Activated T-cell treated with anti-CD3 and anti-CD28 coated beads, Interleukin-2, amount 50 U/mL, for 48 hours (primary cell): Measurements from ENCODE around the gene BDH1.
A peak's percentile ranks its signal among the peaks of the same experiment; 100 is the strongest.
"Not testable (repeated sequence)": the region's sequence is repeated elsewhere in the genome, so short reads cannot be mapped to it uniquely, and the experiment has no call there.

Experiments used
- DNase-seq, 2 experiments: peaks; one replicate each; pipeline ENCODE4 v3.0.0-alpha.2; 2020

BDH1 gene

DNA sequence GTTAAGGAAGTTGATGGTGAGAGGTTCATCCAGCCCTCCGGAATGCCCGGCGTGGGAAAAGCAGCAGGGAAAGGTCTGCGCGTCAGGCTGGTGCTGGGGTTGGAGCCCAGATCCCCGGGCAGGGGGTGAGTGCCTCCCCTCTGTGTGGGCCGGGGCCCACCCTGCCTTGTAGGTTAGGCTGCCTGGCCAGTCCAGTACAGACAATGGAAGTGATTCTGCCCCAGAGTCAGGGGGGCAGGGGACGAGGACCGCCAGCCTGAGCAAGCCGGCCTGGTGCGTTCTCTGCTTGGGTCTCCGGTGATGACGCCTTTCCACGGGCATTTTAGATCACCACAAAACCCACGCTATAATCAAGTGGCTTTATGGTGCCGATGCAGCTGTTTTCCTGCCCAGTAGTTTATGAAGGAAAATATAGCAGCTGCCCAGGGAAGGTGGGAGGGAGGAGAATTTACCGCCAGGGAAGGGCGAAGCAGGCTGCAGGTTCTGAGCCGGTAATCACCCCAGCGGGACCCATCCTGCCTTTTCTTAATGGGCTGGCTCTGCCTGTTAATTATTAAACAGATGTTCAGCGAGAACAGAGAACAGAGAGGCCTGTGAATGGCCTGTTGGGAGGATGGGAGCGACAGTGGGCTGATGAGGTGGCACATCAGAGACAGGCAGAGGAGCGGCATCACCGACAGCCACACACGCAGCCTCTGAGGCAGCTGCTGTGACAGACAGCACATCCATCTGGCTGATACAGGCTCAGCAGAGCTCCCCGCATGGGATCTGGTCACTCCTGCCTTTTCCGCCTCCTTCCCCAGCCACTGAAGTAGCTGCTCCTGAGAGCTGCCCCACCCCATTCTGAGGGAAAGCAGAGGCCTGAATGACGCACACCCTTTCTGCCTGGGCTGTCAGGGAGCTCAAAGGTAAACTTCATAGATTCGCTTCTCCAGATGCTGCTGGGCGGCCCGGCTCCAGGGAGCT is 35.2 kb downstream of the BDH1 start:
- DNase-seq: no peak

DNA sequence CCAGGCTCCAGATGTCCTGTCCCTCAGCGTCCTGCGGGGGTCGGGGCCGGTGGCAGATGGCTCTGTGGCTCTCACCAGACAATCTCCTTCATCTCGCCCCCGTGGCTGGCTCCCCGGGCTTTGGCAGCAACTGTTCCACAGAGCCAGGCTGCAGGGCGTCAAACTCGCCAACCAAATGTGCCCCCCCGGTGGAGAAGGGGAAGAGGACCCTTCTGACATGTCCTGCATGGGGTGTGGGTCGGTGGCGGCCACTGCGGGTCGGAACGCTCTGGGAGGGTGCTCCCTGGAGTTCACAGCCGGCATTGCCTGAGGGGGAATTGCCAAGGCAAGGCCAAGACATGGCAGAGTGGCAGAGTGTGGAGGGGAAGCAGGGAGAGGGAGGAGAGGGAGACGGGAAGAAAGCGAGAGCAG is 36.0 kb downstream of the BDH1 start:
- DNase-seq: no peak

DNA sequence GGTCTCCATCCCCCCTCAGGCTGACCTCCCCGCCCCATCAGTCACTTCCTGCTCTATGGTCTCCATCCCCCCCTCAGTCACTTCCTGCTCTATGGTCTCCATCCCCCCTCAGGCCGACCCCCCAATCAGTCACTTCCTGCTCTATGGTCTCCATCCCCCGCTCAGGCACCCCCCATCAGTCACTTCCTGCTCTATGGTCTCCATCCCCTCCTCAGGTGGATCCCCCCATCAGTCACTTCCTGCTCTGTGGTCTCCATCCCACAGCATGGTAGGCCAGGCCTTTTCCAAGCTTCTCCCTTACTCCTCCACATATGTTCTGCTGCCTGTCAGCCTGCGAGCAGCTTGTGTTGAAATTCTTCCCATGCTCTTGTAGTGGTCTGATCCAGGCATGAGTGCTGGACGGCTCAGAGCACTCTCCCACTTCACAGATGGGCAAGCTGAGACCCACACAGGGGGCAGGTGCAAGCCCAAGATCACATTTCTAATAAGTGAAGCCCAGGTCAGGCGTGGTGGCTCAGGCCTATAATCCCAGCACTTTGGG is 36.8 kb downstream of the BDH1 start:
- peak in 1 of 2 experiments; percentile 27 for DNase-seq

DNA sequence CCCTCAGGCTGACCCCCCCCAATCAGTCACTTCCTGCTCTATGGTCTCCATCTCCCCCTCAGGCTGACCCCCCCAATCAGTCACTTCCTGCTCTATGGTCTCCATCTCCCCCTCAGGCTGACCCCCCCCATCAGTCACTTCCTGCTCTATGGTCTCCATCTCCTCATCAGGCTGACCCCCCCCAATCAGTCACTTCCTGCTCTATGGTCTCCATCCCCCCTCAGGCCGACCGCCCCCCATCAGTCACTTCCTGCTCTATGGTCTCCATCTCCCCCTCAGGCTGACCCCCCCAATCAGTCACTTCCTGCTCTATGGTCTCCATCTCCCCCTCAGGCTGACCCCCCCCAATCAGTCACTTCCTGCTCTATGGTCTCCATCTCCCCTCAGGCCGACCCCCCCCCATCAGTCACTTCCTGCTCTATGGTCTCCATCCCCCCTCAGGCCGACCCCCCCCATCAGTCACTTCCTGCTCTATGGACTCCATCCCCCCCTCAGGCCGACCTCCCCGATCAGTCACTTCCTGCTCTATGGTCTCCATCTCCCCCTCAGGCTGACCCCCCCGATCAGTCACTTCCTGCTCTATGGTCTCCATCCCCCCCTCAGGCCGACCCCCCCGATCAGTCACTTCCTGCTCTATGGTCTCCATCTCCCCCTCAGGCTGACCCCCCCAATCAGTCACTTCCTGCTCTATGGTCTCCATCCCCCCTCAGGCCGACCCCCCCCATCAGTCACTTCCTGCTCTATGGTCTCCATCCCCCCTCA is 37.7 kb downstream of the BDH1 start:
- DNase-seq: not testable (repeated sequence)

DNA sequence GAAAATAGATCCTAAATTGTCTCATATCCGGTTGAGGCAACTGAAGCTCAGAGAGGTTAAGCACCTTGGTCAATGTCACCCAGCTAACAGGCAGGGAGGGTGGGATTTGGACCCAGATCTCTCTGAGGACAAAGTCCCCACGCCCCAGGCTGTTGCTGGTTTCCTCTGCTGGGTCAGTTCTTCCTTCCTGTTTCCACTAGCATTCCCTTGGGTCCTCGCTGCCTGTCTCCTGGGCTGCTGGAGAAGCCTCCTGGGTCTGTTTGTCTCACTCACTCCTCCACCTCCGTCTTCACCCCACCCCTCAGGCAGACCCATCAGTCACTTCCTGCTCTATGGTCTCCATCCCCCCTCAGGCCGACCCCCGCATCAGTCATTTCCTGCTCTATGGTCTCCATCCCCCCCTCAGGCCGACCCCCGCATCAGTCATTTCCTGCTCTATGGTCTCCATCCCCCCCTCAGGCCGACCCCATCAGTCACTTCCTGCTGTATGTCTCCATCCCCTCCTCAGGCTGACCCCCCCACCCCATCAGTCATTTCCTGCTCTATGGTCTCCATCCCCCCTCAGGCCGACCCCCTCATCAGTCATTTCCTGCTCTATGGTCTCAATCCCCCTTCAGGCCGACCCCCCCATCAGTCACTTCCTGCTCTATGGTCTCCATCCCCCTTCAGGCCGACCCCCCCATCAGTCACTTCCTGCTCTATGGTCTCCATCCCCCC is 38.7 kb downstream of the BDH1 start:
- DNase-seq: peak; percentile 38 to 49

DNA sequence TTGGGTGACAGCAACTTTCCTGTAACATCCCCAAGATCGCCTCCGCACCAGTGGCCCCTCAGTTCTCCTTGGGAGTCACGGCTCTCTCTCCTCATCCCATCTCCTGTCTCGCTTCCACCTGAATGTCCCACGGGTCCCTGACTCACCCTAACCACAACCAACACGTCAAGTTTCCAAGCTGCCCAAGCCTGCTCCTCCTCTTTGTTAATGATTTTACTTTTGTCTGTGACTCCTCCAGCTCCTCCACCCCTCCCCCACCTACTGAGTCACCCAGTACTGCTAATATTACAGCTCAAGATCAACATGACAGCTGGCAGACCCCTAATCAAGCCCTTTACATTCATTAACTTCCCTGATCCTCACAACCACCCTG is 39.3 kb downstream of the BDH1 start:
- peak; percentile 61 to 67 for DNase-seq

DNA sequence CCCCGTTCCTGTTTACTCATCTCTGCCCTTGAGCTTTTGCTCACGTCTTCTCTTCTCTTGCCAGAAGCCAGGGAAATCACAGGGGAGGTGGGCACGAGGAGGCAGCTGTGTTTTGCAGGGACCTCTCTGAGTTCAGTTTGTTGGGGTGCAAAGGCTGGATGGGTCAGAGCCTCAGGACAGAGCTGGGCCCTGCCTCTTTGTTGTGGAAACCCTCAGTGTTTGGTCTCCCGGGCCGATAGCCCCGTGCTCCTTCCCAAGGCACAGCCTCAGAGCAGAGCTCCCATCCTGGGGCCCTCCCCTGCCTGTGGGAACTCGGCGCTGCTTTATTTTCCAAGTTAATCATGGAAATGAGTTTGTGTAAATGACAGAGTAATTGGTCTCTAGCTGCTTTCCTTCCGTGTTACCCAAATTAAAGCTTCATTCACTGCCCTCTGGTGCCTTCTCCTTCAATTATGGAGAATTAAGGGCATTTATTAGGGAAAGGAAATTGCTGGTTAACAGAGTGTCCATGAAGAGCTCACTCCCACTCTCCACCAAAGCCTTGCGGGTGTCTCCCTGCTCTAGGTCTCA is 40.9 kb downstream of the BDH1 start:
- no peak for DNase-seq

DNA sequence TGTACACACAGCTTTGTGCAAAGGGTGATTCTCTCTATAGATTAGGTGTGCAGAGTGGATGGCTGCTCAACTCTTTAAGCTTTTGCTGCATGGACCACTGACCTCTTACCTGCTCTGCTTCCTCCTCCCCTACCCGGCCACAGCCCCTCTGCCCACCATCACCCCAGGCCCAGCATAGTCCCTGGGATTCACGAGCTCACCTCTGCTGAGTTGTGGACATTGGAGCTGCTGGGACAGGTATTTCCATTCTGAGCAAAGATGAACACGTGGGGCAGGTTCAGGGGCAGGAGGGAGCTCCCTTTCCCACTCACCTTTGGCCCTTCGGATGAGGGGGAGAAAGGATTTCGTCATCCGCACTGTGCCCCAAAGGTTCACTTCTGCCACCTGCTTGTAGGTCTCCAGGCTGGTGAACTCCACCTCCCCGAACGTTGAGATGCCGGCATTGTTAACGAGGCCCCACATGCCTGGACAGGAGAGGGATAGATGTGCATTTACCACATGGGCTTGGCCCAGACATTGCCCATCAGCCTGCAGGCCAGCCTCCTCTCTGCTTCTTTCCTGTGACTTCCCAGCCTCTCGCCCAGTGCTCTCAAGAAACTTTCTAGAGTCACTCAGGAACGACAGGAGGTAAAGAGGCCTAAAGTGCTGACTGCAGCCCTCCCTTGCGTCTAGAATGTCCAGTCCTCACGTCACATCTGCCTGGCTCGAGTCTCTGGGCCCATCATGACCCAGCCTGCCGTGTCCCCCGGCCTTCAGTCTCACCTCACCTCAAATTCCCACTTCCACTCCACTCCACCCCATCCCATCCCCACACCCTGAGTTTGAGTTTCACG is 41.6 kb downstream of the BDH1 start:
- DNase-seq: no peak

DNA sequence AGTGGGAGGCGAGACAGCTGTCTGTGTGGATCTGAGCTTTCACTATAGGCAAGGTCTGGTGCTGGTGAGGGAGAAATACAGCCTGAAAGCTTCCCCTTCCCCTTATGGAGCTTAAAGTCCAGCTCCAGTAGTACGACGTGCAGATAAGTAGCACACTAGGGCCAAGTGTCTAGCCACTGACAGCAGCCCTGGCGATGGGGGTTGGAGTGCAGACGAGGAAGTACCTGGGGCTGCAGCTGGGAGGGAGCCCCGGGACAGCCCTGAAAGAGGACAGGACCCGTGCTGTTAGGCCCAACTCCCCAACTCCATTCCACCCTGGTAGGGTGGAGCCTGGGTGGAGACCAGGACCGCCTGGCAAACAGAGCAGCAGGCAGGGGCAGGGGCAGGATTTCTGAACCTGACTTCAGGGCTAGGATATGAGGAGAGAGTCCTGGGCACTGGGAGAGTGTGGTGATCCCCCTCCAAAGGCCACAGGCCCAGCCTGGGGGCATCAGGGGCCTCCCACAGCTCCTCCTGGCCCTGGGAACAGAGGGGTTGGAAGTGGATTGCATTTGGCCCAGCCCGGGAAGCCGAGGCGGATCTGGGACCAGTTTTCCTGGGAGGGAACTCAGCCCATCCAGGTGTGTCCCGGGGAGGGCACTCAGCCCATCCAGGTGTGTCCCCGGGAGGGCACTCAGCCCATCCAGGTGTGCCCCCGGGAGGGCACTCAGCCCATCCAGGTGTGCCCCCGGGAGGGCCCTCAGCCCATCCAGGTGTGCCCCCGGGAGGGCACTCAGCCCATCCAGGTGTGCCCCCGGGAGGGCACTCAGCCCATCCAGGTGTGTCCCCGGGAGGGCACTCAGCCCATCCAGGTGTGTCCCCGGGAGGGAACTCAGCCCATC is 42.8 kb downstream of the BDH1 start:
- no peak for DNase-seq

DNA sequence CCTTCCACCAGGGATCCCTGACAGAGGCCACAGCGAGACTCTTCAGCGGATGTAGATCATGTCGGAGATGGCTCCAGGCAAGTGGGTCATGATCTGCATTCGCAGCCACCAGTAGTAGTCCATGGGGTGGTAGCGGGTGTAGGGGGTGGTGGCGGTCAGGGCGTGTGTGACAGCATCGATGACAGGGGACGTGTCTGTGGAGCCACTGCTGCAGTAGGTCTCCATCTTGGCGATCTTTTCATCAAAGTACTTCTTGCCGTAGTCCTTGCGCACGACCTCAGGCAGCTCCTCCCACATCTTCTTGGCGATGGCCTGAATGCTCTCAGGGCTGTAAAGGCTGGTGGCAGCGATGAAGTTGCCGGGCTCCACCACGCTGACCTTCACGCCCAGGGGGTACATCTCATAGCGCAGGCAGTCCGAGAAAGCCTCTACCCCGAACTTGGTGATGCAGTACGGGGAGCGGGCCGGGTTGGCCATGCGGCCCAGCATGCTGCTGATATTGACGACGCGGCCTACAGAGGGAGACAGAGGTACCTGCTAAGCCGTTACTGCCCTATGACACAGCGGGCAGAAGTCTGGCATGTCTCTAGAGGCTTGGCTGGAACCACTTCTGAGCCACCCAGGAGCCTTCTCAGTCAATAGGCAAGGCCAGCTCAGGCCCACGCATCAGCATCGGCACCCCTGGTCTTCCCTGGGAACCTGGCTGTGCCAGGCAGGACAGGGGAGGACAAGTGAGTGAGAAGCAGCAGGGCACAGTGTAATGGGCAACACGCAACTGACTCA is 43.7 kb downstream of the BDH1 start:
- no peak for DNase-seq

DNA sequence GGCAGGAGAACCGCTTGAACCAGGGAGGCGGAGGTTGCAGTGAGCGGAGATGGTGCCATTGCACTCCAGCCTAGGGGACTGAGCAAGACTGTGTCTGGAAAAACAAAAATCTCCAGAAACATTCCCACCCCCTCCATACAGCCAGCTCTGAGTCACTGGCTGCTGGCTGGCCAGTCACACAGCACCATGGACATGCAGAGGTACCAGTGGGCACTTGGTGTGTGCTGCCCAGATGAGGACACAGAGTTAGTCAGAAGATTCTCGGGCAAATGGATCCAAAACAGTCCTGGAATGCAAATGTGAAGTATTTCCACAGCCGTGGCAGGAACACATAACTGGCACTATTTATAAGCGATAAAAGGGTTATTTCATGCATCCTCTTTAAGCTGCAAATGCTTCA is 44.6 kb downstream of the BDH1 start:
- DNase-seq: no peak

DNA sequence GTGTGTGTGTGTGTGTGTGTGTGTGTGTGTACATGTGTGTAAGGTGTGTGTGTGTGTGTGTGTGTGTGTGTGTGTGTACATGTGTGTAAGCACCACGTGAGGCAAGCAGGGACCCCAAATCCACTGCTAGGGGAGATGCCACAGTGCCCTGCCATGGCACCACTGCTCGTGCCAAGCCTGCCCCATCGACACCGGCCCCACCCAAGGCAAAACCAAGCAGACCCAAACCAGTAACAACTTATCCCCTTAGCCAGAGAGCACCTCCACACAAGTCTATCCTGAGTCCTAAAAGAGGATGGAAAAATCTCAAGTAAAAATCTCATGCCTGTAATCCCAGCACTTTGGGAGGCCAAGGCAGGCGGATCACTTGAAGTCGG is 45.1 kb downstream of the BDH1 start:
- DNase-seq: no peak

DNA sequence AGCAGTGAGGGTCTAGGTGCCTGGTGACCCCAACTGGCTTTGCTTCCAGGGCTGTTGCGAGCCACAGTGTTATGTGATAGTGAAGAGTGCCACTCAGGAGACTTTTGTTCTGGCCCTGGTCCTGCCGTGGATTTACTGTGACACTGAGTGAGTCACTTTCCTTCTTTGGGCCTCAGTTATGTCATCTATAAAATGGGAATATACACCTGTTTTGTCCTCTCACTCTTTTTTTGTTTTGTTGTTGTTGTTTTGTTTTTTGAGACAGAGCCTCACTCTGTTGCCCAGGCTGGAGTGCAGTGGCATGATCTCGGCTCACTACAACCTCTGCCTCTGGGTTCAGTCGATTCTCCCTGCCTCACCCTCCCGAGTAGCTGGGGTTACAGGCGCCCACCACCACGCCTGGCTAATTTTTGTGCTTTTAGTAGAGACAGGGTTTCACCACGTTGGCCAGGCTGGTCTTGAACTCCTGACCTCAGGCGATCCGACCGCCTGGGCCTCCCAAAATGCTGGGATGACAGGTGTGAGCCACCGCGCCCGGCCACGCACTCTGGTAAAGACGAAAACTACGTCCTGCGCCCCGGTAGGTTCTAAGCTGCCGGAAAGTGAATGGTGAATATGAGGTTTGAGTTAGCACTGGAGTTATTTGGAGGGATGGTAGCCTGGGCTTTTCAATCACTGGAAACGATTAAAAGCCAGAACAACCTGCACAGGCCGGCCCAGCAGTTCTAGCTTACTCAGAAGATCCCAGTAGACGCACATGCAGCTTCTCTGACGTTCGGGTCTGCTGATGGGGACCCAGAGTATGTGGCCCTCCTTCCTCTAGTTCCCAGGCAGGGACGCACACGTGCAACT is 46.6 kb downstream of the BDH1 start:
- no peak for DNase-seq

DNA sequence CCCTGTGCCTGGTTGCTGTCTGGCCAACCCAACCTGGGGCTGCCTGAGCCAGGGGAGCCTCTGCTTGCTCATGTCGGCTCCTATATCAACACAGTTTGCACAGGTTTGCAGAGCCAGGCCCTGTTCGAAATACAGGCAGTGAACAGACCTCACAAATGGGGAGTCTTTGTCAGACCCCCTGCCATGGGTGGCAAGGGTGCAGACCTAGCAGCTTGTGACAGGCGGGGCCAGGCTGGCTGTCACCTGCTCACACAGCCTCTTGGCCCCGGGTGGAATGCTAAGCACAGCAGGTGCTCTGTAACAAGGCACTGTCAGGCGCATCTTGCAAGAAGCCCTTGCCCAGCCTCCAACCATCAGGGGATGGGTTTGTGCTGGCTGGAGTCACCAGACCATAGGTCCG is 47.3 kb downstream of the BDH1 start:
- DNase-seq: no peak

DNA sequence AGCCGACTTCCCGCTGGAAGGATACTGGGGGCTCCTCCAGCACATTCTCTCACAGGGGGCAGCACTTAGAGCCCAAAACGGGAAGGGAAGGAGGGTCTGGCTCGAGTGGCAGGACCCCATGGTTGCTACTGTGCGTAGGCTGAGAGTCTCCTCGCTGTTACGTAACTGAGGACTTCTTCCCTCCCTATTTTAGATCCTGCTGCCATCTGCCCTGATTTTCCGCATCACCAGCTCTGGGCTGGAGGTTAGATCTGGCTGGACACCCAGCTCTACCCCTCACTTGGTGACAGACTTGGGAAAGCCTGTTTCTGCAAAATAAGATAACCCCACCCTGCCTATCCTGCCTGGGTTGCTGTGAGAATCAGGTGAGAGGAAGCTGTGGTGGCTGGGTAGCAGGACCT is 47.7 kb downstream of the BDH1 start:
- DNase-seq: no peak

DNA sequence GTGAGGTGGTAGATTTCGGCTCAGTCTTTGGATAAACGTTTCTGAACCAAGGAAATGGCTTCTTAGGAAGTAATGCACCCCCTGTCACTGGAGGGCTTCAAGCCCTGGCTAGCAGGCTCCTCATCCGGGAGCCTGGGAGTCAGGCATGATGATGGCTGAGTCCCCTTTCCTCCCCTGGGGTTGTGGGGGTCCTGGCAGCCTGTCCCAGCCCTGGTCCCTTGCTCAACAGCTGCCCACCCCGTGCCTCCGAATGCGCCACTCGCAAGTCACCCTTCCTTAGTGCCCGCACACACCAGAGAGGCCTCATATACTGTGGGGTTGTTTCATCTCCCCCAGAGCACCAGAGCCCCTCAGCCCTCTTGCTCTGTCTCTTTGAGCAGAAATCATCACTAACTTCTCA is 48.2 kb downstream of the BDH1 start:
- no peak for DNase-seq

DNA sequence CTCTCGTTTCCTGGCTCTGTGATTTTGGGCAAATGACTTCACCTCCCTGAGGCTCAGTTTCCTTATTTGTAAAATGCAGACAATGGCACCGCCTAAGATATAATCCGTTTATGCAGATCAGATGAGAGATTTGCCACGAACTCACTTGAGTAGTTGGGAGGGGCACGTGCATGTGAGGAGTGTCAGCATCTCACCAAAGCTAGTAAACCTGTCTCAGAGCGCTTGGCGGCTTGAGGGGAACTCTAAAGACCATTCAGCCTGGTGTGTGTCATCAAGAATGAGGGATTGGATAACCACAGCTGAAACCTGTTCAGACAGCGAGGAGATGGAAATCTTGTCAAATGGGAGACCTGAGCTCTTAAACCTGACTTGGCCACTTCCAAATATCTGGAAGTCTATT is 48.7 kb downstream of the BDH1 start:
- no peak for DNase-seq

DNA sequence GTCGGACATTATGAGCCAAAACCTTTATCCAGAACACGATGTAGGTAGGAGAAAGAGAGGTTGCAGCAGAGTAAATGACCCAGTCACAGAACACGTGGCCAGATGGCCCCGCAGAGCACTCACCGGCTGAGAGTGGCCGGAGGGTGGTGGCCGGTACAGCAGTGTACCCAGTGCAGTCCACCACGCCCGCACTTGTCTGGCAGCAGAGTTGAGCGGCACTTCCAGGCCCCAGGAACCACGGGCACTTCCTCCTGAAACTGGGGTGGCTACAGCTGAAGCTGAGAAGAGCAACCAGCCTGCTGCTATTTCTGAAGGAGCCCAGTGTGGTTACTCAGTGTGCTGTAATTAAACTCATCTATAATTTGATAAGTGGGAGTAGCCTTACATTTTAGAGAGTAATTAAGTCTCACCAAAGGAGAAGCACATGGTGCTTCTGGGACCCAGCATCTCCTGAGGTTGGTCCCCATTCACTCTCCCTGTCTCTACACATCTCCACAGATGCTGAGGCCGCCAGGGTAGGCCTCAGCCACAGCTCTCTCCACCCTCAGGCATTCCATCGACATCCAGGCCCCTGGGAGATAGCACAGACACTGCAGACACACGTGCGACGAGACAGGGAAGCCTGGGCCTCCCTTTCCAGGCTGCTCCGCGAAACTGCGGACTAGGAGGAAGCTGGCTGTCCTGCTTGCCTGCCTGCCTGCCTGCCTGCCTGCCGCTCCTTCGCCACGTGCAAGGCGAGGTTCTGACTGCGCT is 49.8 kb downstream of the BDH1 start:
- DNase-seq: no peak
